K562 (cell line): ENCODE data around the gene DLGAP1. TPM values are rescaled to one million over a fixed set of nuclear protein-coding genes. Genes with fewer than 3 reads are reported as not detected.

ENCODE experiments used
- ATAC-seq: fragments of 200-7000 bp; cut with Tn5 transposase; 3 replicates; pipeline ENCODE4 v1.9.1; 2020; ENCODE audit warnings: moderate library complexity
- BruUV-seq: library from RNA; stranded (reverse); fragments of 400-500 nt; replicated peaks from 2 replicates; lab custom pipeline; 2021; lab: Mats Ljungman, UMichigan
- CTCF ChIA-PET: fragments of 300-600 bp; formaldehyde crosslinking; extraction: SDS; loops from one replicate; lab custom pipeline; 2021; ENCODE audit warnings: low intra/inter-chr PET ratio; lab: Yijun Ruan, JAX
- POLR2A ChIA-PET: fragments of 300-600, 350-650 bp; sonication (Branson Sonifier 250); formaldehyde crosslinking; extraction: SDS; loops from one replicate; lab custom pipeline; 2021; ENCODE audit warnings: antibody characterized with exemption, inconsistent platforms; lab: Yijun Ruan, JAX
- DNase-seq, 4 experiments: peaks; one replicate each; pipeline versions ENCODE4 v3.0.0 to v3.0.0-alpha.2; 2011 to 2018; ENCODE audit warnings: low spot score in 3 of 4, mixed read lengths in 3 of 4; ENCODE audit errors: extremely low read depth in 1 of 4
- FAIRE-seq: peaks from 2 replicates; lab custom pipeline; 2011; peaks lifted over from hg19 to GRCh38; lab: Jason Lieb, UNC
- H2AFZ ChIP-seq: 2 replicates; pipeline ENCODE4 v1.6.0; 2011; ENCODE audit warnings: low read depth, low read length, control low read depth, inconsistent platforms
- H3K27ac ChIP-seq: fragments of 200-600 bp; 3 replicates; pipeline ENCODE4 v1.8.0; 2011; ENCODE audit warnings: low read depth, mild to moderate bottlenecking, control low read depth, inconsistent platforms, low read length, moderate library complexity, mixed read lengths; ENCODE audit errors: extremely low read depth
- H3K27me3 ChIP-seq, 2 experiments: fragments of 300-600 bp in 1 of 2; 2 replicates in 1 of 2; 3 replicates in 1 of 2; pipeline versions ENCODE4 v1.6.0 to v1.8.0; 2011; ENCODE audit warnings: inconsistent platforms in 2 of 2, low read length in 2 of 2, mild to moderate bottlenecking in 1 of 2, mixed read lengths in 1 of 2, moderate library complexity in 1 of 2; ENCODE audit not compliant: control insufficient read depth in 2 of 2, insufficient read depth in 2 of 2
- H3K36me3 ChIP-seq: fragments of 300-600 bp; 3 replicates; pipeline ENCODE4 v1.8.0; 2011; ENCODE audit warnings: mild to moderate bottlenecking, low read length, inconsistent platforms; ENCODE audit not compliant: control insufficient read depth, insufficient read depth
- H3K4me1 ChIP-seq, 2 experiments: fragments of 200-600 bp in 1 of 2; replicated peaks in 1 of 2; 2 replicates in 1 of 2; 3 replicates in 1 of 2; pipeline versions ENCODE4 v1.5.1 to v1.8.0; 2011; ENCODE audit warnings: inconsistent platforms in 2 of 2, low read length in 2 of 2, mild to moderate bottlenecking in 1 of 2, mixed read lengths in 1 of 2, moderate library complexity in 1 of 2; ENCODE audit not compliant: control insufficient read depth in 2 of 2, insufficient read depth in 2 of 2
- H3K4me2 ChIP-seq: 2 replicates; pipeline ENCODE4 v1.6.1; 2011; ENCODE audit warnings: low read length, control low read depth, inconsistent platforms, mixed read lengths; ENCODE audit not compliant: insufficient read depth
- H3K4me3 ChIP-seq: fragments of 200-600 bp; sonication (generic), shearing (Covaris generic); 2 replicates; pipeline ENCODE4 v1.5.1; 2016; ENCODE audit warnings: control low read depth, inconsistent platforms
- H3K79me2 ChIP-seq: fragments of 200-600 bp; 3 replicates; pipeline ENCODE4 v1.8.0; 2011; ENCODE audit warnings: low read length, inconsistent platforms; ENCODE audit not compliant: control insufficient read depth, insufficient read depth
- H3K9ac ChIP-seq, 2 experiments: 2 replicates each; pipeline versions ENCODE4 v1.6.0 to v1.6.1; 2011; ENCODE audit warnings: low read depth in 2 of 2, low read length in 2 of 2, control low read depth in 1 of 2, inconsistent platforms in 1 of 2, mild to moderate bottlenecking in 1 of 2, mixed read lengths in 1 of 2; ENCODE audit not compliant: insufficient read depth in 1 of 2
- H3K9me1 ChIP-seq: one replicate; pipeline ENCODE4 v1.6.0; 2011; ENCODE audit warnings: inconsistent platforms, mild to moderate bottlenecking, low read length, moderate library complexity; ENCODE audit not compliant: control insufficient read depth, insufficient read depth
- H3K9me3 ChIP-seq: replicated peaks from 2 replicates; pipeline ENCODE4 v1.5.1; 2011; ENCODE audit warnings: low read depth, low read length, inconsistent platforms; ENCODE audit not compliant: control insufficient read depth, insufficient read depth
- H4K20me1 ChIP-seq: replicated peaks from 2 replicates; pipeline ENCODE4 v1.6.1; 2011; ENCODE audit warnings: low read length, inconsistent platforms, mixed read lengths; ENCODE audit not compliant: control insufficient read depth, insufficient read depth
- CREM ChIP-seq: IDR thresholded peaks from 2 replicates; pipeline ENCODE4 v1.6.1; 2014; ENCODE audit warnings: antibody characterized with exemption, low read depth
- GTF2A2 ChIP-seq: IDR thresholded peaks from 2 replicates; pipeline ENCODE4 v1.6.1; 2016; ENCODE audit warnings: mild to moderate bottlenecking, missing genetic modification characterization, missing compliant biosample characterization
- MBD2 ChIP-seq: sonication (generic); IDR thresholded peaks from 2 replicates; pipeline ENCODE4 v1.6.1; 2016; ENCODE audit warnings: low read depth, borderline replicate concordance
- MCM2 ChIP-seq: fragments of 450-650 bp; IDR thresholded peaks from 2 replicates; pipeline ENCODE4 v1.6.1; 2017; ENCODE audit warnings: low read depth, mild to moderate bottlenecking
- MCM5 ChIP-seq: fragments of 450-650 bp; IDR thresholded peaks from 2 replicates; pipeline ENCODE4 v1.6.1; 2016; ENCODE audit warnings: low read depth
- TCF3 ChIP-seq: sonication (generic); formaldehyde crosslinking; IDR thresholded peaks from 2 replicates; pipeline ENCODE4 v1.4.0; 2020; ENCODE audit warnings: mild to moderate bottlenecking, missing genetic modification reagents
- TRIM28 ChIP-seq: fragments of 450-650 bp; IDR thresholded peaks from 2 replicates; pipeline ENCODE4 v1.6.1; 2017
- ZC3H11A ChIP-seq: IDR thresholded peaks from 2 replicates; pipeline ENCODE4 v1.6.1; 2012; ENCODE audit warnings: low read depth, low read length, improper control_type of control experiment
- ZNF239 ChIP-seq: fragments of 250-450 bp; sonication (Bioruptor Pico); IDR thresholded peaks from 2 replicates; pipeline ENCODE4 v1.4.0; 2020; ENCODE audit warnings: mild to moderate bottlenecking
- ZNF347 ChIP-seq: fragments of 450-650 bp; formaldehyde crosslinking; IDR thresholded peaks from 2 replicates; pipeline ENCODE4 v1.4.0; 2020; ENCODE audit warnings: low read depth, mild to moderate bottlenecking, moderate library complexity
- ZNF696 ChIP-seq: fragments of 250-450 bp; sonication (Bioruptor Pico); conservative IDR thresholded peaks from 2 replicates; pipeline ENCODE4 v1.4.0; 2020; ENCODE audit warnings: mild to moderate bottlenecking, moderate library complexity
- WGBS: fragments of 100-300 bp; shearing (Covaris generic); methylation state at CpG from one replicate; pipeline ENCODE4 v1.1.6; 2016; ENCODE audit warnings: low coverage, mixed read lengths; ENCODE audit not compliant: insufficient coverage; ENCODE audit errors: missing lambda C conversion rate; 5-methylcytosine and 5-hydroxymethylcytosine counted together
- in situ Hi-C: fragments of 300-500 bp; cut with MboI; formaldehyde crosslinking; loops from 4 replicates; pipeline ENCODE4 v1.15.0; 2018; ENCODE audit warnings: inconsistent platforms, mixed read lengths
- intact Hi-C: fragments of 100-400 bp; cut with micrococcal nuclease; formaldehyde crosslinking; loops from 2 replicates; pipeline ENCODE4 v1.14.2; 2022
- polyA plus RNA-seq, 8 experiments: library from polyadenylated mRNA; depleted of rRNA in 4 of 8; stranded (reverse) in 5 of 8; unstranded in 3 of 8; fragments of >200 nt; fragmentation: Nextera tagmentation in 2 of 8; fragmentation: Illumina TruSeq in 1 of 8; extraction: Ambion mirVana in 2 of 8; extraction: Trizol in 1 of 8; gene quantifications; 2 replicates each; pipeline versions ENCODE4 v1.2.1 to v1.2.3, GENCODE V29; 2011 to 2014; ENCODE audit warnings: inconsistent platforms in 1 of 8, missing spikeins in 1 of 8
- total RNA-seq, 7 experiments: library from RNA; depleted of rRNA in 6 of 7; stranded (reverse); fragments of >200 nt in 6 of 7; fragmentation: Illumina TruSeq in 2 of 7; extraction: Trizol in 2 of 7; gene quantifications; 2 replicates each; pipeline versions ENCODE4 v1.2.1 to v1.2.3, GENCODE V29; 2011 to 2021; ENCODE audit warnings: low replicate concordance in 1 of 7
- TF ChIP-seq, protein P1 (sequence below): IDR thresholded peaks from 2 replicates; pipeline ENCODE4 v1.6.1; 2011; ENCODE audit not compliant: insufficient read length; ENCODE audit errors: extremely low read depth
- TF ChIP-seq, protein P2 (sequence below): fragments of 250-450 bp; sonication (Bioruptor Pico); IDR thresholded peaks from 2 replicates; pipeline ENCODE4 v1.5.0; 2021
- TF ChIP-seq, protein P3 (sequence below): fragments of 450-650 bp; IDR thresholded peaks from 2 replicates; pipeline ENCODE4 v1.7.0; 2016; ENCODE audit warnings: borderline replicate concordance
- TF ChIP-seq, protein P4 (sequence below): sonication (generic); formaldehyde crosslinking; IDR thresholded peaks from 2 replicates; pipeline ENCODE4 v1.8.0; 2022; ENCODE audit warnings: mild to moderate bottlenecking, missing genetic modification reagents

Gene DLGAP1
- total and polyA plus RNA-seq, 9 of the 15 experiments (the other 6 are each of a cell fraction or from before 2014, with no cell fraction given), result 0.04 to 0.22 (median 0.08) TPM

GRCh38 chr18:3667255-3668137 lies 787.6 kb downstream of the DLGAP1 start:
- intact Hi-C loops (loop anchor here (2.0 kb wide), 1 partner anchor 219 kb away; no protein-coding TSS in a partner anchor), in situ Hi-C loops (loop anchor here (5.0 kb wide), 2 partner anchors 215 to 385 kb away; partner anchors contain the start of gene TGIF1)
- DNase-seq (no peak), ATAC-seq (no peak), FAIRE-seq (no peak)
- no peaks in the 10 kb centered on the region for H3K9me1 ChIP-seq
- no peak overlapping the region for H2AFZ ChIP-seq
- POLR2A ChIA-PET, result interaction anchor here (0.6 to 9.1 kb wide), 13 partner anchors 11 to 734 kb away, joined by 3 to 109 read pairs (median 8); no protein-coding TSS in a partner anchor
- no peaks in the 10 kb centered on the region for H3K36me3 ChIP-seq
- no peak overlapping the region for H3K4me2 ChIP-seq
- H3K27me3 ChIP-seq, result no peaks in the 10 kb centered on the region
- H4K20me1 ChIP-seq, result no peaks in the 10 kb centered on the region
- no peak overlapping the region for H3K27ac ChIP-seq
- WGBS, result 48% methylated on average over 8 of the region's 8 CpGs
- CTCF ChIA-PET, result interaction anchor here (0.6 to 4.6 kb wide), 6 partner anchors 61 to 735 kb away, joined by 3 to 83 read pairs (median 4); no protein-coding TSS in a partner anchor
- H3K79me2 ChIP-seq, result no peaks in the 10 kb centered on the region
- H3K9ac ChIP-seq, result no peak overlapping the region; a peak in 1 of 4 replicates
- H3K9me3 ChIP-seq, result 0 out of 2 replicates have a peak, but pooled peaks cover 9% of the 10 kb centered on the region
- BruUV-seq, result no TSS peak
- H3K4me3 ChIP-seq, result no peak overlapping the region
- H3K4me1 ChIP-seq, result peaks cover 12 to 28% of the 10 kb centered on the region in 2 experiments
- TF ChIP-seq, protein P1, sequence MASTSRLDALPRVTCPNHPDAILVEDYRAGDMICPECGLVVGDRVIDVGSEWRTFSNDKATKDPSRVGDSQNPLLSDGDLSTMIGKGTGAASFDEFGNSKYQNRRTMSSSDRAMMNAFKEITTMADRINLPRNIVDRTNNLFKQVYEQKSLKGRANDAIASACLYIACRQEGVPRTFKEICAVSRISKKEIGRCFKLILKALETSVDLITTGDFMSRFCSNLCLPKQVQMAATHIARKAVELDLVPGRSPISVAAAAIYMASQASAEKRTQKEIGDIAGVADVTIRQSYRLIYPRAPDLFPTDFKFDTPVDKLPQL, result no peak
- TF ChIP-seq, protein P2, sequence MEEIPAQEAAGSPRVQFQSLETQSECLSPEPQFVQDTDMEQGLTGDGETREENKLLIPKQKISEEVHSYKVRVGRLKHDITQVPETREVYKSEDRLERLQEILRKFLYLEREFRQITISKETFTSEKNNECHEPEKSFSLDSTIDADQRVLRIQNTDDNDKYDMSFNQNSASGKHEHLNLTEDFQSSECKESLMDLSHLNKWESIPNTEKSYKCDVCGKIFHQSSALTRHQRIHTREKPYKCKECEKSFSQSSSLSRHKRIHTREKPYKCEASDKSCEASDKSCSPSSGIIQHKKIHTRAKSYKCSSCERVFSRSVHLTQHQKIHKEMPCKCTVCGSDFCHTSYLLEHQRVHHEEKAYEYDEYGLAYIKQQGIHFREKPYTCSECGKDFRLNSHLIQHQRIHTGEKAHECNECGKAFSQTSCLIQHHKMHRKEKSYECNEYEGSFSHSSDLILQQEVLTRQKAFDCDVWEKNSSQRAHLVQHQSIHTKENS (CRISPR knock-in tag), result no peak
- TF ChIP-seq CREM, result no peak
- TF ChIP-seq MCM5, result no peak
- TF ChIP-seq, protein P3, sequence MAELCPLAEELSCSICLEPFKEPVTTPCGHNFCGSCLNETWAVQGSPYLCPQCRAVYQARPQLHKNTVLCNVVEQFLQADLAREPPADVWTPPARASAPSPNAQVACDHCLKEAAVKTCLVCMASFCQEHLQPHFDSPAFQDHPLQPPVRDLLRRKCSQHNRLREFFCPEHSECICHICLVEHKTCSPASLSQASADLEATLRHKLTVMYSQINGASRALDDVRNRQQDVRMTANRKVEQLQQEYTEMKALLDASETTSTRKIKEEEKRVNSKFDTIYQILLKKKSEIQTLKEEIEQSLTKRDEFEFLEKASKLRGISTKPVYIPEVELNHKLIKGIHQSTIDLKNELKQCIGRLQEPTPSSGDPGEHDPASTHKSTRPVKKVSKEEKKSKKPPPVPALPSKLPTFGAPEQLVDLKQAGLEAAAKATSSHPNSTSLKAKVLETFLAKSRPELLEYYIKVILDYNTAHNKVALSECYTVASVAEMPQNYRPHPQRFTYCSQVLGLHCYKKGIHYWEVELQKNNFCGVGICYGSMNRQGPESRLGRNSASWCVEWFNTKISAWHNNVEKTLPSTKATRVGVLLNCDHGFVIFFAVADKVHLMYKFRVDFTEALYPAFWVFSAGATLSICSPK, result no peak
- TF ChIP-seq, protein P4, sequence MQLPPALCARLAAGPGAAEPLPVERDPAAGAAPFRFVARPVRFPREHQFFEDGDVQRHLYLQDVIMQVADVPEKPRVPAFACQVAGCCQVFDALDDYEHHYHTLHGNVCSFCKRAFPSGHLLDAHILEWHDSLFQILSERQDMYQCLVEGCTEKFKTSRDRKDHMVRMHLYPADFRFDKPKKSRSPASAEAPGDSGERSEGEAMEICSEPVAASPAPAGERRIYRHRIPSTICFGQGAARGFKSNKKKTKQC (CRISPR knock-in tag), result no peak
- TF ChIP-seq TRIM28, result no peak
- no peak for TF ChIP-seq ZNF239
- TF ChIP-seq ZNF696 (CRISPR knock-in tag), result no peak
- no peak for TF ChIP-seq ZNF347 (CRISPR knock-in tag)
- TF ChIP-seq GTF2A2 (tag), result no peak
- TF ChIP-seq TCF3, result peak; percentile 52
- TF ChIP-seq ZC3H11A, result no peak
- TF ChIP-seq MBD2, result no peak
- no peak for TF ChIP-seq MCM2
